CD4-positive, alpha-beta T cell treated with Interleukin-15 for 1 hour (primary cell): ENCODE data around the gene BOC.

Source experiments
- DNase-seq: peaks from one replicate; pipeline ENCODE4 v3.0.0-alpha.2; 2020

BOC gene

DNA sequence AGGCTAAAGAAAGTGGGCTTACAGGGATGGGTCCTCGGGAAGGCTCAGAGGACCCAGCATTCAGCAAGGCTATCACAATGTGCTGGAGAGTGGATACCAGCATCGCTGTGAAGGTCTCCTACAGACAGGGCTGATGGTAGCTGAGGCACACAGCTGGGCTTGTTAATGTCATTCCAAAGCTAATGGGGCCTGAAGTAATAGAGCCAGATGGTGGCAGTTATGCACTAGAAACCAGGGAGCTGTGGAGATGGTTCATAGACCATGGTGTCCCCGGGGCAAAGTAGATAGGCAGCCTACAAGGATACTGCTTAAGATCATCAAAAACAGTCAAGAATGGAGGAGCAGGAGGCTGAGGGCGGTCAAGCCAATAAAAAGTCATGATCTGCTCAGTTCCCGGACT, 24.8 kb upstream of the BOC start:
- DNase-seq: no peak

DNA sequence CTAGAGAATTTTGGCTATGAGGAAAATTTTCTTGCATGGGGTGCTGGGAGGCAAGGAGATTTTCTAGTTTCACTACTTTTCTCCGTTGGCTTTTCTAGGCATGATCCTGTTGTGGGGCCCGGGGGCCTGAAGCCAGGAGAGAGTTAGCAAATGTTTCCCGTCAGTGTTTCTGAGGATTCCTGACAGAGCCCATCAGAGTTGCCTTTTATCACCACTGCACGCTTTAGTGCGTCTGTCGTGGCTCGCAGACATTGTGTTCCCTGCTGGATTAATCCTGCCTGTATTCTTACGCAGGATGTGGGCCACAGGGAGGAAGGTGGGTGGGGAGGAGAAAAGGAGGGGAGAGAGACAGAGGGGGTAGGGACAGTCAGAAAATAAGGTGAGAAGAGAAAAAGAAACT, 18.1 kb upstream of the BOC start:
- no peak for DNase-seq

DNA sequence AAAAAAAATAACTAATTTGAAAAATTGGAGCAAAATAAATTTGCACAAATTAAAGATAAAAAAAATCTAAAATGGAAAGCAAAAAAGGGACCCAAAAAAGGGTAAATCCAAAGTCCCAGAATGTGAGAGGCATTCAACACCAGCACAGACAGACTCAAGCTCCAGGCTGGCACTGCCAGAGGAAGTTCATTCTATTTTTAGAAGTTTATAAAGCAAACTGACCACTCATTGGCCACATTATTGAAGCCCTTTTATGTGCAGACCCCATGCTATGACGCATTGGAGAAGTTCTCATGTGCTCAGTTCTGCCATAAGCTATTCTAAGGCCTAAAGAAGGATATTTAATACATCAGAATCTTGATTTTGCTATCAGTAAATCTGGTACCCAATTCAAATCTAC, 17.6 kb upstream of the BOC start:
- no peak for DNase-seq

DNA sequence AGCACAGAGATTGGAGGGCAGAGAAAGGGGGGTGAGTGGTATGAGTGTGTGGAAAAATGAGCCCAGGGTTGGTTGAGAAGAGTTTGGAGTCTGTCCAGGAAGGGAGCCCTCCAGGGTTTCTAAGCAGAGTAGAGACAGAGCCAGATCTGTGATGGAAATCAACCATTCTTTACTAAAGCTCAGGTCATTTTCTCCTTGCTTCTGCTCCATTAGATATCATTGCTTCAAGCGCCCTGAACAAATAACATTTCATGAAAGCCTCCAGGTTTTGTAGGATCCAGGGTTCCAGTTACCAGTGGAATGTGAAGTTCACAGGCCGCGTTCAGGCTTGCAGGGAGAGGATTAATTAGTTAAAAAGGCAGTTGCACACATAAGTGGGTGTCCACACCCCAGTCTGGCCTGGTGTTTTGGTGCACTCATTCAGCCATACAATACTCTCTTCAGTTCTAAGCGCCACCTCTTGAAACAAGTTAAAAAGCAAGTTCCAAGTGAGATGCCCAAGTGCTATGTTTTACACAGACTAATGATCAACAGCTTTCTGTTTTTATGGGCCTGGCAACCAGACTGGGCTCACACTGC, 16.4 kb upstream of the BOC start:
- no peak for DNase-seq

GRCh38 chr3:113200351-113200750, 11.0 kb upstream of the BOC start:
- no peak for DNase-seq

DNA sequence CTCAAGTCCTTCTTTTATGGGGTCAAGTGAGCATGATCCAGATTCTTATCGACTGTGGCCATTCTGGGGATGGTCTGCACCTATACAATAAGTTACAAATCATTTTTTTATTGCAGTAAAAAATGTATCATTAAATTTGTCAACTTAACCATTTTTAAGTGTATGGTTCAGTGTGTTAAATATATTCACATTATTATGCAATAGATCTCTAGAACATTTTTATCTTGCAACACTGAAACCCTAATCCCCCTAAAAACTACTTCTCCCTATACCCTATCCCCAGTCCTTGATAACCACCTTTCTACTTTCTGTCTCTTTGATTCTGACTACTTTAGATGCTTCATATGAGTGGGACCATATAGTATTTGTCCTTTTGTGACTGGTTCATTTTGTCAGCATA, 10.4 kb upstream of the BOC start:
- no peak for DNase-seq

GRCh38 chr3:113204371-113204770, 7.0 kb upstream of the BOC start:
- DNase-seq: no peak

DNA sequence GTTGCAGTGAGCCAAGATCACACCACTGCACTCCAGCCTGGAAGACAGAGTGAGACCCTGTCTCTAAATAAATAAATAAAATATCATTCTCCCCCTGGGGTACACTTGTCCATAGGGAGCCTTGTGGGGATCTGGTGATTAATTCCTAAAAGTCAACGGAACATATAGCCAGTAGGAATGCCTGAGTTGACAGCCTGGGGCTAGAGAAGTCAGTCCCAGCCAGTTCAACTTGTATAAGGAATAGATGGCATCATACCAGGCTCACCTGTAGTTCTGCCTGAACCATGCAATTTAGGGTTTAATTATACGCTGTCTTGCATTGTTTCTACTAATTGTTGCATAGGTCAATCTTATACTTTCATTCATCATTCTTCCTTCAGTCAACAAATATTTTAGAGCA, 5.9 kb upstream of the BOC start:
- DNase-seq: no peak

GRCh38 chr3:113210604-113211329, 590 bp upstream of the BOC start:
- no peak for DNase-seq

GRCh38 chr3:113212150-113212843, 940 bp downstream of the BOC start:
- DNase-seq: peak; percentile 19

GRCh38 chr3:113212844-113213375, 1.6 kb downstream of the BOC start:
- no peak for DNase-seq

GRCh38 chr3:113213896-113214587, 2.7 kb downstream of the BOC start:
- no peak for DNase-seq

DNA sequence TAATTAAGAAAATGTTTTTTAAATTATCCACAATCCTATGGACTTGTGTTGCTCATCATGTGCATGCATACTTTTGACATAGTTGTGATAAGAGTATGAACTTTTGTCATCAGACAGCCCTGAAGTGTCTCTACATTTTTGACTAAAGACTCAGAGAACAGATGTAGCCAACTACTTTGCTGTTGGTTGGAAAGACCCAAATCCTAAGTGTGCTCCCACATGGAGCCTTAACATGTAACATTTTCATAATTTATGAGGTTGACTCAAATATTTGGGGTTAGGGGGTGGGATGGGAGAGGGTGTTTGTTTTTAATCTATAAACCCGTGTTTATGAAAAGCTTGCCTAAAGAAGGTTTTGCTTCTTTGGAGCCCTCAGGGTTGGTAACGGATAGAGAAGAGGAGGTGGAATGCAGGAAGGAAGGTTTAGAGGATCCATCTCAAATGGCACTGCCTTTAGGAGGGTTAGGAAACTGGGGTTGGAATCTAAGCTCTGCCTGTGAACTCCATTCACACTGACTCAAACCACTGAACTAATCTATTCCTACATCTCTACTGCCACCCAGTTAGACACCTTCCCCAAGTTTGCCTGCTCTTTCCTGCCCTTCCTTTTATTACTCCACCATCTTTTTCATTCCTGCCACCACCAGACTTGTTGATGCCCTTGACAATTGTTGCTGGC, 3.7 kb downstream of the BOC start:
- no peak for DNase-seq

GRCh38 chr3:113216393-113216792, 5.0 kb downstream of the BOC start:
- no peak for DNase-seq

- DNase-seq: no peak
These were observed 6.8 kb downstream of the BOC start for GRCh38 chr3:113218011-113218680.

DNA sequence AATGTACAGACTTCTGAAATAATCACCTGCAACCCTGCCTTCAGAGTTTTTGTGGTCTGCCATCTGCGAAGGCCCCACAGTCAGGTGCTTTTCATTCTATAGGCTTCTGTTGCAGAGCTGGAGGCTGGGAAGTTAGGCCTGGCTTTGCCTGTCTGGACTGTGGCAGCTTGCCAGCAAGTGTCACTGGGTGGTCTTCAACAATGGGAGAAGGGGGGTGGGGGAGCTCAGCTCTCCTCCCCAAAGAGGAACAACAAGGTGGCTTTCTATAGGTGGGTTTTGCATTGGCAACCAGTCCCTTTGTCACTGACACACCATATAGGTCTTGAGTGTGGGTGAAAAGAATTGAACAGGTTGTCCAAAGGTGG, 7.3 kb downstream of the BOC start:
- no peak for DNase-seq

DNA sequence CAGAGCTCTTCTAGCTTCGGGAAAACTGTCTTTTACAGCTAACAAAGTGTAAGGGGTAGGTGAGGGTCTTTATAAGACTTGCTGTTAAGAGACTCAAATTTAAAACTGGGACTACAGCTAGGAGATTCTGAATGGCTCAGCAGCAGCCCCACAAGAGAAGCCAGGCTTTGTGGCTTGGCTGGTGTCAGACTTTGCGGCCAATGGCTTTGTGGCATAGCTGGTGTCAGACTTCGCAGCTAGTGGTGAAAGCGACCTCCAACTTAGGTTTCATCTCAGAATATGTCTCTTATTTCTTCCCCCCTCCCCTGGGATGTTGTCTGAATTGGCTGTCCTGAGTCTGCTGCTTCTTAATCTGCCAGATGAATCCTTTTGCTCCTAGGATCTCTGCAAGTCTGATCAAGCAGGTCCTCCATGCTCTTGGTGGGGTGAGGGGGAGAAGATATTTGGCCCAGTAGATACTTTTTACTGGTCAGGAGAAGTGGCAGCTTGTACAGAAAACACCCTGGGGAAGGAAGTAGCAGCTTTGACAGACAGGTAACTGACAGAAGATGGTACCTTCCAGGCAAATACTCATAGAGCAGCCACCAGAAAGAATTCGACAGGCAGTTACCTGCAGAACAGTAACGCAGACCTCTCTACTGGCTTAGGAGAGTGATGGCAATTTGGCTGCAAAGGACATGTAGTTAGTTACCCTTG, 8.4 kb downstream of the BOC start:
- DNase-seq: no peak

DNA sequence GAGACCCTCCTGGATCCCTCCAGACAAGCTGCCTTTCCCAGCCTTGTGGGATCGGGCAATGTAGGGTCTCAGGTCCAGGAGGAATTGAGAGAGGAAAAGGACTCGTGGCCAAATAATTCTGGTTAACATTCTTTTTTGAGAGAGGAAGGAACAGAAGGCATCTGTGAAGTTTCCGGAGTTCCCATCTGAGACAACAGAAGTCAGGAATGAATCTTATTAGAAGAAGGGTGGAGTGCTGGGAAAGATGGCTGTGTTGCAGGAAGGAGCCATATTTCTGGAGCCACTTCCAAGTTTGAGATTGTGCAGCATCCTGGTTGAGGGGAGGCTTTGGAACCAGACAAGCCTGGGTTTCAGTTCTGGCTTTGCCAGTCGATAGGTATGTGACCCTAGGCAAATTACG, 9.4 kb downstream of the BOC start:
- DNase-seq: no peak

DNA sequence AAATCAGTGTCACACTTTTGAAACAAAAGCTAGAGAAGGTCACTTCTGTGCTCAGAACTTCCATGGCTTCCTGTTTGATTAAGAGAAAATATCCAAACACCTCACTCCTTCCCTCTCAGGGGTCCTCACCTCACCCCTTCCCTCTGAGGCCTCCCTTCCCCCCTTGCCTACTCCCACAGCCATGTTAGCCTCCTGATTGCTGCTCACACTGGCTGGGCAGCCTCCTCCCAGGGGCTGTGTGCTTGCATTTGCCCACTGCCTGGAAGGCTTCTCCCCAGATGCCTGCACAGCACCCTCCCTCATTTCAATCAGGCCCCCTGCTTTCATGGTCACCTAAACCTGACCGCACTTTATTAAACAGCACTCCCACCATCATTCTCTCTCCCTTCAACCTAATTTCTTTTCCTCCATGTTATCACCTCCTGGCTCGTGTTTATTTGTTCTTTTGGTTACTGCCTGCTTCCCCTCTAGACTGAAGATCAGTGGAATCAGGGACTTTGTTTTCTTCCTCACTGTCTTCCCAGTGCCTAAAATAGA, 10.4 kb downstream of the BOC start:
- no peak for DNase-seq

GRCh38 chr3:113222451-113223086, 11.2 kb downstream of the BOC start:
- no peak for DNase-seq
